NCI-H748 treated with DMSO at 0.1 percent for 48 hours (cell line): Measurements from ENCODE around the gene FAM9C.

Experiments used
- DNase-seq: peaks from one replicate; lab custom pipeline; 2025; lab: John Stamatoyannopoulos, UW

Gene FAM9C

GRCh38 chrX:13007519-13008188 is 36.8 kb downstream of the FAM9C start:
- no peak for DNase-seq

GRCh38 chrX:13005661-13006473 is 38.6 kb downstream of the FAM9C start:
- no peak for DNase-seq

GRCh38 chrX:13001961-13002671 is 42.3 kb downstream of the FAM9C start:
- no peak for DNase-seq

GRCh38 chrX:13001097-13001496 is 43.3 kb downstream of the FAM9C start:
- no peak for DNase-seq

DNA sequence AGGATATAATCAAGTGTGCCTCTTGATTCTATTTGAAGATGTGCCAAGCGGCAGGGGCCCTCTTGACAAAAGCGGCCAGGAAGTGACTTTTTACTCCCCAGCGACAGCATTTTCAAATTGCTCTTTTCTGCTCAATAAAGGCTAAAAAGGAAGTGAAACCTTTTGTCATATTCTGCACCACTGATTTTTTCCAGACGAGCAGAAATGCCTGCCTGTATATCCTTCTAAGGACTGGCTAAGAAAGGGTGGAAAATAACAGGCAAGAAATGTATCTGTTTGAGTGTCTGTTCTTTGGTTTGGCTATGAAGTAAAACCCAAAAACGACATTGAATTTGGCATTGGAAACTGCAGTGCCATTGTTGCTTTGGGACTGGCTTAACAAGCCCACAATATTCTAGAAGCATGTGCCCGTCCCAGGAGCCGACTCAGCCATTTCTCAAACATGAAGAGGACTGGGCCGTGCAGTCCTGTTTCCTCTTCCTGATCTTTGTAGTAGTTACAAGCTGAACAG is 44.1 kb downstream of the FAM9C start:
- DNase-seq: no peak

DNA sequence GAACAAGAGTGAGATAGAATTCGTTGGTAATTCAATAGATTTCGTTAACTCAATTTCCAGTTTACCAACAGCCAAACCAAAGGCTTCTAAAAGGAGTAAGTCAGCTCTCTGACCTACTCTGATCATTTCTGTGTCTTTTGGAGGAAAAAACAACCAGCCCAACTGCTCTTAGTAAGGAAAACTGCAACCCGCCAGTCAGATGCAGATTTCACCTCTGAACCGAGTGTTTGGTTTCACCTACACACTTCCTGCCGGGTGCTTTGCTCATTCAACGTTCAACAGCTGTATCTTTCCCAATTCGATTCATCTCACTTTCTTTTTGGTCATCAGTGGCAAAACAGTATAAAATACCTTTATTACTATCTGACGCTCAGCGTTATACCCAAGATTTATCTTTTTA is 45.0 kb downstream of the FAM9C start:
- DNase-seq: no peak

DNA sequence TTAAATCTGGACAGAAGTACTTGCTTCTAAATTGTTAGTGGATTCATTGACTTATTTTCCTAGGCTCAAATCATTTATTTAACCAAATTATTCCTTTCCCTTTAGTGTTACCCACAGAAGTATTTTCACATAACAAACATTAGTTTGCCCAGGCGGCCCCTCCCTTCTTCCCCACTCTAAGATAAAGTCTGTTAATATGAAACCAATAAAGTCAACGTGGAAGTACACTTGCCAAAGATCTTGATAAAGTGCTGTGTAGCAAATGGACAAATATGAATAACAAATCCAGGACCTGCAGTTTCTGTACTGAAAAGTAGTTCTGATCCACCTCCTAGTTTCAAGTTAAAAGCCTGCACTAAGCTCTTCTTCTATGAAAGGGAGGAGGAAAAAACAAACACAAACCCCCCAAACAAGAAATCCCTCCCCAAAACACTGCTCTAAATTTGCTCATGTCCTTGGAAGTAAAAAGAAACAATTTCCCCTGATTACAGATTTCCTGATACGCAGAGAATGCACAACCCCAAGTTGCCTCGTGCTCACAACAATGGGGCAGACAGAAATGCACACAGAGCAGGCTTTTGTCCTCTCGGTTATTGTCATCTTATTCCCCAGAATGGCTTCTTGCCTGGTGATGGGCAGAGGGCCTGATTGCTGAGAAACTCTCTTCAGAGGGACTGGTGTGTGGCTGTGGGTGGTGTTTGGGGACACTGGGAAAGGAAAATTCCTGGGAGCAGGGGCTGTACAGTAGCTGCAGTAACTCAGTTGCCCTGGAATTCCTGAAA is 46.3 kb downstream of the FAM9C start:
- no peak for DNase-seq

- DNase-seq: no peak
Observed at GRCh38 chrX:12996934-12997435, 47.4 kb downstream of the FAM9C start.

DNA sequence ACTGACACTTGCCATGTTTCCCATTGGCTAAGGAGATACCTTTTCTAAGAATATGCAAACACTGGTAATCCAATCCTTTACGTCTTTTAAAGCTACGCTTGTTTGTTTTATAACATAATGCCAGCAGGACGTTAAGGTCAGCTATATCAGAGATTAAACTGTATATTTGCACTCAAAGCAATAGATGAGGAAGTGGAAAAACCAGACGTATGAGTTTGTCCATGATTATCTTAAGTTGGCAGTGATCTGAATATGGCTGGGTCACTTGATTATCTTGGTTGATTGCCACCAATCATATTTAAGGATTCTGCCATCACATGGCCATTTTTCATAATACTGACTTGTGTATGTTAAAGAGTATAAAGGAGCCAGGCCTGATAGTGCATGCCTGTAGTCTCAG is 50.1 kb downstream of the FAM9C start:
- peak; percentile 12 for DNase-seq

- no peak for DNase-seq
Observed at GRCh38 chrX:12993826-12994225, 50.6 kb downstream of the FAM9C start.

DNA sequence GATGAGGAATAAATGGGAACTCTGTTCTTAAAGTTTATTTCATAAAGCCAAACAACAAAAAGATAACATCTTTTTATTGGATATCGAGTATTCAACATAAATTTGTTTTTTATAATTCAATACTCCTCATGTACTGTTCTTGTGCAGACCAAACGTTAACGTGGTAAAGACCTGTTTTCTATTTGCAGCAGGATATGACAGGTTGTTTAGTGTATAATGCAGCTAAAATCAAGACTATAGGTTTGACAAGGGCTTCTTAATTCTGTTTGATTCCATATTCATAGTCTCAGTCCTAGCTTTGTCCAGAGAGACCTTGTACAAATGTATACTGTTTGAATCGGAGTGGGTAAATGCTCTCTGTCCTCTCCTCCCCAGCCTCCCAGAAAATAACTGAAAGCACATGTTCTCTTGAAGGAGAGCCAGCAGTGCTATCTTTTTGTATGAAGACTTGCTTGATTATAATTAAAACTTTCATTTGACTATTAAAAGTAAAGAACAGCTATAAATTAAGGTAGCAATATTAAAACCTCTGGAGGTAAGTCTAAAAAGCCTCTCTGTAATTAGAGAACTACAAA is 51.8 kb downstream of the FAM9C start:
- no peak for DNase-seq

GRCh38 chrX:12991575-12991974 is 52.8 kb downstream of the FAM9C start:
- no peak for DNase-seq

DNA sequence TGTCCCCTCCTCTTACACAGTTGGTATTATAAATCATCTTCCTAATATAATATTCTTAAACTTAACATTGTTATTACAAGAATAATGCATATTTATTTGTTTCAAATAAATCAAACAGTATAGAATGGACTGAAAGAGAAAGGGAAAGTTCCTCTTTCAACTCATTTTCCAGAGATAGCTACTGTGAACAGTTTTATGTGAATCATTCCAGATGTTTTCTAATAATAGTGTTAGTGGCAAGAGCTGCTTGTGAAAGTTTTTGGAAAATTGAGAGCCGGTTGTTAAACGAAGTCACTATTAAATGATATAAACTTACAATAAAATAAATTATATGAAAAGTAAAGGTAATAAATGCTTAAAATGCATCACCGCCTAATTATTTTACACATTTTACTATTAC is 55.0 kb downstream of the FAM9C start:
- DNase-seq: no peak

- peak; percentile 77 for DNase-seq
Observed at GRCh38 chrX:12988797-12989196, 55.6 kb downstream of the FAM9C start.

DNA sequence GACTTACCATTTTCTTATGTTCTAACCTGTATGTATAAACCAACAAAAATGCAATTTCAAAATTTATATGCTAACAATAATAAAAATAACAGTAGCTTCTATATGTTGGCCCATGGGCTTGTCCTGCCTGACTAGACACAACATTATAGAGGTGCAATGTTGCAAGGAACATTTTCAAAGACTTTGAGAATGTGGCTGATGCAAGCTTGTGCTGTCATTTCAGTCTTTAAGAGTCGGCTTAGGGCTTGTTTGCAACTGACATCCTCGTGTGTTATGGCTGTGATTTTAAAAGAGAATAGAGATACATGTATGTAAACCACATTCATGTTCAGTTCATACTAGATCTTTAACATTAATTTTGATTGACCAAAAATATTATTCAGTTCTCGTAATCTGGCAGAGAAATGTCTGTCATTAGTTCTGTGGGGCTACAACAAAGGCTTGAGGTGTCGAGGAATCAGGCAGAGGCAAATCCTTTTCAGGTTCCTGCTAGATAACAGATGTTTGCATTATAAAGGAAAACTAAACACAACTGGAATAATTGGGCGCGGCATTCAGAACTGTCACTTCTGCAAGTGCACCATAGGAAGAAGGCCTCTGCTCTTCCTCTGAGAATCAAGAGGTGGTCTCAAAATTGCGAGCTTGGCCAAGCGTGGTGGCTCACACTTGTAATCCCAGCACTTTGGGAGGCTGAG is 56.4 kb downstream of the FAM9C start:
- no peak for DNase-seq

DNA sequence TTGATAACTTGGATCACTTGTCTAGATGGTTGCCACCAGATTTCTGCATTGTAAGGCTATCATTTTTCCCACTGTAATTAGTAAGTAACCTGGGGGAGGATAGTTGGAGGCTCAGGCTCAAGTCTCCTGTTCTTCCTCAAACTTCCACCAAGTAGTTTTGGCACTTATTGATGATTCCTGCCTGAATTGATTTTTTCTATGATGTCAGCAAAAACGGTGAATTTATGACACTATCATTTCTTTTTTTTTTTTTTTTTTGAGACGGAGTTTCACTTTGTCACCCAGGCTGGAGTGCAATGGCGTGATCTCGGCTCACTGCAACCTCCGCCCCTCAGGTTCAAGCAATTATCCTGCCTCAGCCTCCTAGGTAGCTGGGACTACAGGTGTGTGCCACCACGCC is 57.1 kb downstream of the FAM9C start:
- no peak for DNase-seq

- no peak for DNase-seq
Observed at GRCh38 chrX:12986886-12987285, 57.5 kb downstream of the FAM9C start.

- DNase-seq: no peak
Observed at GRCh38 chrX:12986164-12986779, 58.1 kb downstream of the FAM9C start.
